ENCODE results near the gene CLCA4.

Gene CLCA4

GRCh38 chr1:86546787-86547221 is at the start of gene CLCA4:
CLCA4 (plus strand) TSS chr1:86547078; CDS start chr1:86547120, 42 bp downstream.
- DNase-seq (ENCODE audit: low spot score) = no peak

- no peak for DNase-seq (ENCODE audit: low spot score)
These were observed 48.6 kb upstream of the CLCA4 start for GRCh38 chr1:86498281-86498680.

- no peak for DNase-seq (ENCODE audit: low spot score)
These were observed 46.8 kb upstream of the CLCA4 start for GRCh38 chr1:86499987-86500593.

- peak; percentile 60 for DNase-seq (ENCODE audit: low spot score)
These were observed 46.2 kb upstream of the CLCA4 start for GRCh38 chr1:86500714-86501113.

- peak; percentile 14 for DNase-seq (ENCODE audit: low spot score)
These were observed 44.7 kb upstream of the CLCA4 start for GRCh38 chr1:86502125-86502646.

- DNase-seq (ENCODE audit: low spot score) = peak; percentile 42
These were observed 44.0 kb upstream of the CLCA4 start for GRCh38 chr1:86502721-86503405.

- peak; percentile 43 for DNase-seq (ENCODE audit: low spot score)
These were observed 43.3 kb upstream of the CLCA4 start for GRCh38 chr1:86503406-86504136.

GRCh38 chr1:86504137-86504479 is 42.8 kb upstream of the CLCA4 start:
- peak; percentile 5 for DNase-seq (ENCODE audit: low spot score)

- no peak for DNase-seq (ENCODE audit: low spot score)
These were observed 41.8 kb upstream of the CLCA4 start for GRCh38 chr1:86504895-86505563.

GRCh38 chr1:86505564-86505902 is 41.3 kb upstream of the CLCA4 start:
- no peak for DNase-seq (ENCODE audit: low spot score)

GRCh38 chr1:86507935-86508582 is 38.8 kb upstream of the CLCA4 start:
- peak; percentile 6 for DNase-seq (ENCODE audit: low spot score)

GRCh38 chr1:86508583-86508969 is 38.3 kb upstream of the CLCA4 start:
- DNase-seq (ENCODE audit: low spot score) = no peak

- DNase-seq (ENCODE audit: low spot score) = peak; percentile 13
These were observed 31.3 kb upstream of the CLCA4 start for GRCh38 chr1:86515597-86515996.

- no peak for DNase-seq (ENCODE audit: low spot score)
These were observed 30.5 kb upstream of the CLCA4 start for GRCh38 chr1:86516335-86516734.

GRCh38 chr1:86517336-86517735 is 29.5 kb upstream of the CLCA4 start:
- no peak for DNase-seq (ENCODE audit: low spot score)

GRCh38 chr1:86520789-86521521 is 25.9 kb upstream of the CLCA4 start:
- no peak for DNase-seq (ENCODE audit: low spot score)

GRCh38 chr1:86521522-86521891 is 25.4 kb upstream of the CLCA4 start:
- DNase-seq (ENCODE audit: low spot score) = no peak

GRCh38 chr1:86522240-86522639 is 24.6 kb upstream of the CLCA4 start:
- no peak for DNase-seq (ENCODE audit: low spot score)

- DNase-seq (ENCODE audit: low spot score) = no peak
These were observed 23.1 kb upstream of the CLCA4 start for GRCh38 chr1:86523670-86524354.

GRCh38 chr1:86527306-86527705 is 19.6 kb upstream of the CLCA4 start:
- DNase-seq (ENCODE audit: low spot score) = no peak
